Activated CD8-positive, alpha-beta memory T cell treated with anti-CD3 and anti-CD28 coated beads for 1 hour (primary cell): ENCODE measurements around the gene CEL.
A peak's percentile ranks its signal among the peaks of the same experiment; 100 is the strongest.
"Not testable (repeated sequence)": the region's sequence is repeated elsewhere in the genome, so short reads cannot be mapped to it uniquely, and the experiment has no call there.

Experiments used
- DNase-seq, 2 donors: peaks; one replicate each; pipeline ENCODE4 v3.0.0-alpha.2; 2020; ENCODE audit warnings: low read depth in 1 of 2; ENCODE audit errors: extremely low read depth in 1 of 2

Gene CEL

GRCh38 chr9:133061764-133062145 is at the start of gene CEL:
Gene CEL (plus strand): TSS chr9:133061981. CDS start chr9:133062003, 22 bp downstream.
- not testable (repeated sequence) for DNase-seq

GRCh38 chr9:133014696-133015095 is 47.1 kb upstream of the CEL start:
- no peak for DNase-seq

GRCh38 chr9:133023117-133023890 is 38.5 kb upstream of the CEL start:
- no peak for DNase-seq

- DNase-seq, result no peak
These were observed 35.4 kb upstream of the CEL start for GRCh38 chr9:133026426-133026825.

GRCh38 chr9:133027134-133027533 is 34.6 kb upstream of the CEL start:
- DNase-seq, result no peak

GRCh38 chr9:133028221-133028620 is 33.6 kb upstream of the CEL start:
- DNase-seq, result no peak

- DNase-seq, result no peak
These were observed 31.8 kb upstream of the CEL start for GRCh38 chr9:133029994-133030316.

- peak; percentile 77 to 84 for DNase-seq
These were observed 31.3 kb upstream of the CEL start, which contains the start of gene GTF3C5 for GRCh38 chr9:133030317-133031129. Gene GTF3C5 (plus strand): TSS chr9:133030997. CDS start chr9:133031012, 15 bp downstream.

- no peak for DNase-seq
These were observed 30.7 kb upstream of the CEL start for GRCh38 chr9:133031130-133031422.

GRCh38 chr9:133031496-133031911 is 30.3 kb upstream of the CEL start:
- DNase-seq, result no peak

- DNase-seq, result no peak
These were observed 29.6 kb upstream of the CEL start for GRCh38 chr9:133032171-133032570.

GRCh38 chr9:133035669-133036068 is 26.1 kb upstream of the CEL start:
- no peak for DNase-seq

GRCh38 chr9:133037775-133038515 is 23.8 kb upstream of the CEL start:
- DNase-seq, result no peak

- DNase-seq, result not testable (repeated sequence)
These were observed 20.8 kb upstream of the CEL start for GRCh38 chr9:133040892-133041479.

- no peak for DNase-seq
These were observed 19.8 kb upstream of the CEL start for GRCh38 chr9:133041958-133042357.

GRCh38 chr9:133042676-133043075 is 19.1 kb upstream of the CEL start:
- DNase-seq, result no peak

- DNase-seq, result no peak
These were observed 18.2 kb upstream of the CEL start for GRCh38 chr9:133043449-133044035.

GRCh38 chr9:133044125-133044524 is 17.7 kb upstream of the CEL start:
- no peak for DNase-seq

- no peak for DNase-seq
These were observed 17.1 kb upstream of the CEL start for GRCh38 chr9:133044661-133045060.

GRCh38 chr9:133045132-133045531 is 16.6 kb upstream of the CEL start:
- no peak for DNase-seq
